ENCODE results near the gene MAT1A. TPM values are rescaled to one million over a fixed set of nuclear protein-coding genes. Genes with fewer than 3 reads are reported as not detected.

Gene MAT1A
- total RNA-seq, 1 experiment from 2014 or later = 2.1 TPM

DNA sequence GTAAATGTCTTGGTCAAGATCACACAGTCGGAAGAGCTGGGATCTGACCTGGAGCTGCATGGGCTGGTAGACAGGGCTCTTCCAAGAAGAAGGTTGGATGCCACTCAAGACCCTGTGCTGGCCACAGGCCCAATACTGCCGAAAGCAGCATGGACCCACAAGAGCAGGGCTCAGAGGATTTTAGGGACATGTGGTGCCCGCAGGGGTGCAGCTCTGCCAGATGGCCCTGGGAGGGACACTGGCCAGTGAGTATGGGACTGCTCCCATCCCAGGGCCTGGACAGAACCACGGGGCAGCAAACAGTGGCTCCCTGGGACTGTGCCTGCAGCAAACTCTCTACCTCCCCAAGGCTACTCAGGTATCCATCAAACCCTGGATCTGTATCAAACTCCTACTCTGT, 12.4 kb downstream of the MAT1A start:
- H3K9me3 ChIP-seq (ENCODE audit: control insufficient read depth, low read depth, low read length) = no peaks in the 10 kb centered on the region
- H3K14ac ChIP-seq (ENCODE audit: insufficient read depth, low read length) = no peak overlapping the region
- no peaks in the 10 kb centered on the region for H3K79me2 ChIP-seq (ENCODE audit: insufficient read depth, low read length)
- H3K9ac ChIP-seq (ENCODE audit: extremely low read depth, insufficient read length, low read length) = no peak overlapping the region
- H3K27ac ChIP-seq (ENCODE audit: insufficient read length, low read depth, low read length) = no peak overlapping the region
- no peak overlapping the region for H3K23ac ChIP-seq (ENCODE audit: insufficient read length, low read depth, low read length)
- no peaks in the 10 kb centered on the region for H4K20me1 ChIP-seq (ENCODE audit: control insufficient read depth, insufficient read depth, insufficient read length)
- H4K91ac ChIP-seq (ENCODE audit: insufficient read length, low read depth, low read length) = no peak overlapping the region
- H2BK15ac ChIP-seq (ENCODE audit: low read depth, low read length) = no peak overlapping the region
- DNase-seq = no peak
- no peak overlapping the region for H3K56ac ChIP-seq (ENCODE audit: insufficient read length, low read depth, low read length)
- no peak overlapping the region for H2AFZ ChIP-seq (ENCODE audit: low read length)
- TF ChIP-seq CTCF (conservative IDR thresholded peaks at IDR 0.05) = no peak
- H2BK12ac ChIP-seq (ENCODE audit: insufficient read length, low read depth, low read length) = no peak overlapping the region
- no peak overlapping the region for H3K4ac ChIP-seq (ENCODE audit: low read depth, low read length)
- no peak overlapping the region for H2AK5ac ChIP-seq (ENCODE audit: insufficient read length, low read length)
- no peak overlapping the region for H4K5ac ChIP-seq (ENCODE audit: insufficient read length, low read depth, low read length)
- H3K18ac ChIP-seq (ENCODE audit: insufficient read length, low read depth, low read length) = no peak overlapping the region
- no peak overlapping the region for H2BK20ac ChIP-seq (ENCODE audit: low read depth, low read length, poor library complexity, severe bottlenecking)
- WGBS (ENCODE audit: extremely low coverage, insufficient read length, low lambda C conversion rate) = no CpG with 5 or more reads among the region's 4 CpGs
- no peak overlapping the region for H3K4me2 ChIP-seq (ENCODE audit: insufficient read depth, insufficient read length, low read length)
- H3K4me1 Mint-ChIP-seq = peaks cover 4 to 8% of the 10 kb centered on the region in 2 experiments
- no peak overlapping the region for H2BK120ac ChIP-seq (ENCODE audit: low read depth, low read length, poor library complexity, severe bottlenecking)
- no peak overlapping the region for H4K8ac ChIP-seq (replicated peaks; ENCODE audit: insufficient read length, low read depth, low read length)
- no peak overlapping the region for H3T11ph ChIP-seq (ENCODE audit: low read length)
- H2BK5ac ChIP-seq (ENCODE audit: insufficient read length, low read length) = no peak overlapping the region
- no peaks in the 10 kb centered on the region for H3K27me3 ChIP-seq (ENCODE audit: insufficient read depth, low read length)
- H3K36me3 Mint-ChIP-seq (ENCODE audit: insufficient read depth in 1 of 3, low read depth in 3 of 3) = peaks cover 0 to 2% (median 0%) of the 10 kb centered on the region in 3 experiments; a peak in 1 of 7 replicates
- peaks cover 4% of the 10 kb centered on the region; the same call in 1 of the 2 replicates for H3K27me3 Mint-ChIP-seq (ENCODE audit: low read depth)
- H3K4me1 ChIP-seq (ENCODE audit: insufficient read depth, low read length) = no peaks in the 10 kb centered on the region
- H3K23me2 ChIP-seq (ENCODE audit: insufficient read length, low read depth, low read length, poor library complexity, severe bottlenecking) = no peaks in the 10 kb centered on the region
- no peak overlapping the region for H3K27ac Mint-ChIP-seq
- H3K4me3 Mint-ChIP-seq = no peak overlapping the region; a peak in 1 of 5 replicates
- no peaks in the 10 kb centered on the region for H3K79me1 ChIP-seq (ENCODE audit: insufficient read depth, low read depth, low read length, poor library complexity, severe bottlenecking)
- no peaks in the 10 kb centered on the region for H3K9me3 Mint-ChIP-seq

Data from H9 (cell line).